Limb (tissue), 2 donors: ENCODE results near the gene EVA1B.

Source experiments
- DNase-seq, 2 donors: peaks; one replicate each; pipeline ENCODE4 v3.0.0-alpha.2; 2016; ENCODE audit errors: extremely low spot score in 2 of 2

Gene EVA1B, protein sequence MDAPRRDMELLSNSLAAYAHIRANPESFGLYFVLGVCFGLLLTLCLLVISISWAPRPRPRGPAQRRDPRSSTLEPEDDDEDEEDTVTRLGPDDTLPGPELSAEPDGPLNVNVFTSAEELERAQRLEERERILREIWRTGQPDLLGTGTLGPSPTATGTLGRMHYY

DNA sequence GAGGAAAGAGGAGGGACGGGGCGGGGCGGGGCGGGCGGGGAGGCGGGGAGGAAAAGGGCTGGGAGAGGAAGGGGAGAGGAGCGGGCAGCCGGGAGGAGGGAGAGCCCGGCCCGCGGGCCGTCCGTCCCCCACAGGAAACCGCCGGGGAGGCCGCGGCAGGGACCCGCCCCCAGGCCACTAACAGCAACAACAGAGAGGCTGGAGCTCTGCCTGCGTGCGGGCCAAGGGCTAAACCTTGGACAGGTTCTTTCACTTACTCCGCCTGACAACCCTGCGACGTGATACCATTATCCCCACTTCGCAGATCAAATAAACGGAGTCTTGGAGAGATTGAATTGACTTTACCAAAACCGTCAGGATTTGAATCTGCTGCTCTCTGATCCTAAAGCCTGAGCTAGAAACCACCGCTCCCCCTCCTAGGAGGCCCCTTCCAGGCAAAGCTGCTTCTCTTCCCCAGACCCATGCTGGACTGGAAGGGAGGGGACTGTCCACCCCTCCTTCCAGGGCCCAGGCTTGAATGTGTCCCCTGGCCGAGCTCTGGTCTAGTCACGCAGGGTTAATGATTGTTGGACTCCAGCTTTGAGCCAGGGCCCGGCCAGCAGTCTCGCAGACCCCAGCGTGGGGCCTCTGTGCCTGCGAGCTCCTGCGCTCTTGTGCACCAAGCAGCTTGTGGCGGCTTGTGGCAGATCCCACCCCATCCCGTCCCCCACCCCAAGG, at the start of gene EVA1B:
Gene EVA1B (minus strand): TSS at position 10 of the 717 bp plus-strand sequence. CDS start 608 bp downstream, outside the sequence.
- peak; percentile 86 to 88 for DNase-seq

DNA sequence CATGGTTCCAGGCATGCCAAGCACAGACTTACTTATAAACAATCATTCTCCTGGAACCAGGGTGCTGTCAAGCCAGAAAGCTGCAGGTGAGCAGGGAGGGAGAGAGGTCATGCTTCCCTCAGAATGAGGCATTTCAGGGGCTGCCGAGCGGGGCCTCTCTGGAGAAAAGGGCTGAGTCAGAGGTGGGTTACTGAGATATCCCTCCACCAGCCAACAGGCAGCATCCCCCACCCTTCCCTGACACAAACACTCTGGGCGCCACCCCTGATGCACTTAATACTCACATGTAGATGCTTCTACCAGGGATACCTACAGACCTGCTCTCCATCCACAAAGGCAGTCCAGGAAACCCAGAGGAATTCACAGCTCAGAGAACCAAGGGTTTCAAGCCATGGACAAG, 49.2 kb upstream of the EVA1B start:
- no peak for DNase-seq

DNA sequence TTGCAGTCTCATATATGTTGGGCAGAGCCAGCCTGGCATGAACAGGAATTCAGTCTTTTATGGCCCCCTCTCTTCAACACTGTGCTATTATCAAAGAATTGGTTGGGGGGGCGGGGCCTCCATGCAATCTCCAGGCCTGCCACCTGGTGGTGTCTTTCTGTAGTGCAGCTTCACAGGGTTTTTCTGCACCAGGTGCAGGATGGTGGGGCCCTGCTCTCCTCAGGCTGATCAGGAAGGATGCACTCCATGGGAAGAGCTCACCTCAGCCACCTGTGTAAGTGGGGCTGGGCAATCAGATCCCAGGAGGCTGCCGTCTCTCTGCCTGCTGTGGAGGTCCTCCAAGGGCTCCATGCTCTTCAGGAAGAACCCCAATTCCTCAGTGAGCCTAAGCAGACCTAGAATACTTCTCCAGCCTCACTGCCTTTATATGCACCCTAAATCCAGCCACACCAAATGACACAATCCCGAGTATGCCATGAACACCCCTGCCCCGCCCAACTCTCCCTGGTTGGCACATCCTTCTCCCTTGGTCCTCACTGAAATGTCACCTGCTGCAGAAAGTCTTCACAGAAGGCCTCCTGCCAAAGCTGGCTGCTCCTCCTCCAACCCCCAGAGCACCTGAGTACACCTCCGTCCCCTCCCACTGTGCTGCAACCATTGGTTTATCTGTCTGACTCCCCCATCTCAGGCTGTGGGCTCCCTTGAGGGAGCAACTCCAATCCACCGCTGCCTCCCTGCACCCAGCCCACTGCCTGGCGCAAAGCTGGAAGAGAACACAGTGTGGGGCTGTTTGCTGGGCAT, 45.8 kb upstream of the EVA1B start:
- peak; percentile 70 to 89 for DNase-seq

- no peak for DNase-seq
Measured at GRCh38 chr1:36367798-36368197, 44.4 kb upstream of the EVA1B start.

DNA sequence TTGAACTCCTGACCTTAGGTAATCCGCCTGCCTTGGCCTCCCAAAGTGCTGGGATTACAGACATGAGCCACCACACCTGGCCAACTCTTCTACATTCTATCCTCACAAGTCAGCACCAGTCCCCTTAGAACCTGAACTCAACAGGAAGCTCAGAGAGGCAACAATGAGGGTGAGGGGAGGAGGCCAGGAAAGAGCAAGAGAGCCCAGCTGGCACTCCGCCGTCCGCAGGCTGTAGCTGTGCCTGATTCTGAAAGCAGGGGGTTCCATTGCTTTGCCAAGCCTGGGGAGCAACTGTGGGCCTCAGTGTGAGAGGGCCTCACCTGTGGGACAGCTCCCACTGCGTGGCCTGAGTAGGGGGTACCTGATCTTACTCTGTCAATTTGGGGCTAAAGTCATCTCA, 43.6 kb upstream of the EVA1B start:
- no peak for DNase-seq

DNA sequence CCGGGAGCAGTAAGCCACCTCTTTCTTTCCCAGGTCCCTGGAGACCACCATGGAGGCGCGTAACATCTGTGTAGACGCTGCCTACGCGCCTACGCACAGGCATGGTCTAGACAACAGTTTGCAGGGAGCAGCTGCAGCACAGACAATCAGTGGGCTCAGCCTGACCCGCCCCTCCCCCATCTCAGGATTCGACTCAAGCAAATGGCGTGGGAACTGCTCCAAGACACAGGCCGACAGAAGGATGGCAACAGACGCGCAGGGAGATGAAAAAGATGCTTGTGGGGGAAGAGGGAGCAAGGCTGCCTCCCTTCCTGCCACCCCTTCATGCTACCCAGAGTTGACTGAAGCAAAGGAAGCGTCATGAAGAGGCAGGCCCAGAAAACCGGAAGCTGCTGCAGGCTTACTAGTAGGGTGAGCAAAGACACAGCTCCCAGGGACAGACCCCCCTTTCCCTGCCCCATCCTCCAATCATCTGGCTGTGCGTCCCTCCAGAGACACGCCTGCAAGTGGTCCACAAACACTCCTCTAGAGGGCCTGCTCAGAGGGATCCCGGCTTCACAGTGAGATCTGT, 42.7 kb upstream of the EVA1B start:
- DNase-seq, result peak; percentile 79 to 84

DNA sequence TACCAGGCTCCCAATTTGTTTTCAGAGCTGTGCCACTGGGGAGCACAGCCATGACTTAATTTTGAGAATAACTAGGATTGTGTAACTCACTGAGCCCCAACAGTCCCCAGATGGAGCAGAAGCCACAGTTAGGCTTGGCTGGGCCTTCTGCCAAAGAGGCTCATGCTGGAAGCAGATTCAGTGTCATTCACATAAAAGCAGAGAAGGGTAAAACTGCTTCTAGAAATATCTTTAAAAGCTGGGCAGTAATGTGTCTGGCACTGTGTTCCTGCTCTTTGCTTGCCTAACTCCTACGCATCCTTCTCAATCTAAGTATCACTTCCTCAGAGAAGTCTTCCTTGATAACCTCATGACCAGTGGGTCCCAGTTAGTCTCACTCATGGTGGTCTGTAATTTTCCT, 41.9 kb upstream of the EVA1B start:
- no peak for DNase-seq

DNA sequence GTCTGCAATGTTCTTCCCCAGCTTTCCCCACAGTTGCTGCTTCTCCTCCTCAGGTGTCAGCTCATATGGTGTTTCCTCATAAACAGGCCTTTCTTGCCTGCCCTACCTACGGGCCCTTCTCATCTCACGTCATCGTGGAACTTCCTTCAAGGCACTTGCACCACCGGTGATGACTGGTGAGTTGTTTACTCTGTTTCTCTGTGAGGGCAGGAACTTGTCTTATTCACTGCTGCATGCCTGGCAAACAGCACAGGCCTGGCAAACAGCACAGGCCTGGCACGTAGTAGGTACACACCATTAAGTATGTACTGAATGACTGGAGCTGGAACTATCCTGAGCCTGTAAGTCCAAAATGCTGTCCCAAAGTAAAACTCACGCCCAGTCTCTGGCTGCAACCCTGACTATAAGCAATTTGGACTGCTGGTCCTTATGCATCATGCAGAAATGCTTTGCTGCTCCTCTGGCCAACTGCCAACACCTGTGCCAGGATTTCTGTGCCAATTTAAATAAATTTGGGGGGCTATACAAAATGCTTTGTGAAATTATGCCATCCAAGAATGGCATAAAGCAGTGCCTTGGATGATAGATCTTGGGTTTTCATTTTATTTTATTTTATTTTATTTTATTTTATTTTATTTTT, 36.6 kb upstream of the EVA1B start:
- DNase-seq, result no peak

GRCh38 chr1:36359383-36359782, 35.9 kb upstream of the EVA1B start:
- DNase-seq, result no peak

DNA sequence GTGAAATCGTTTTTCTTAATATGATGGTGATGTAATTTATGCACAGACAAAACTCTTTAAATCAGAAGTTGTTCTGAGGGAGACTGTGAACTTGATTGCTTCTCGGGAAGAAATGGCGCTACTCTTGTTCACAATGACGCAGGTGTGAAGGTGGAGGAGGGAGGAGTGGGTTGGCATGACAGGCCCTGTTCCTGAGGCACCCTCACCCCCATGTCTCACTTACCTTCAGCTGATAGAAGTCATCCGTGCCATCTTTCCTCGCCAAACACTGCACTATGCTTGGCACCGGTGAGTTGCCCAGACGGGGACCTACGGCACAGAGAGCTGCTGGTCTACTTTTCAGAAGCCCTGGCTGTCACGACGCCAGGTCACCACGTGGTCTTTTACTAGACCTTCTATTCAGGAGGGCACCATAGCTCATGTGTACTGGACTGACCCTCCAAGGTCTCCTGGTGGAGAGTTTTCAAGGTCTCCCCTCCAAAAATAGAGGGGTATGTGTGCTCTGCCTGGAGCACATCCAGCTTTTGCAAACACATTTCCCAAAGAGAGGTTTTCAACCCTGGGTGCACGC, 35.2 kb upstream of the EVA1B start:
- no peak for DNase-seq

DNA sequence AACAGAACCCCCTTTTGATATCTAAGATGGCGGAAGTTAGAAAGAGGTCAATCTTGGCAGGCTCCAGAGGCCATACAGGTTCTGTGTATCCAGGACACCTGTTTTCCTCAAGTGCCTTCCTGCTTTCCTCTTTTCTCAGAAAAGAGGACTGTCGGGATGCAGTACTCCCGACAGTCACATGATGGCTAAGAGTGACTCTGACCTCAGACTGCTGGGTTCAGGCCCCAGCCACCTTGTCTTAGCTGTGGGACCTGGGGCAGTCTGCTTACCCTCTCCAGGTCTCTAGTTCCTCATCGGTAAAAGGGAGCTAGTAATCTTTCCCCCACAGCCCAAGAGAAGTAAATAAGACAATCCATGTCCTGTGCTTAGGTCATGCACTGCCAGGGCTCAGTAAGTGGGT, 32.4 kb upstream of the EVA1B start:
- DNase-seq, result no peak

- no peak for DNase-seq
Measured at GRCh38 chr1:36354486-36354885, 31.0 kb upstream of the EVA1B start.

DNA sequence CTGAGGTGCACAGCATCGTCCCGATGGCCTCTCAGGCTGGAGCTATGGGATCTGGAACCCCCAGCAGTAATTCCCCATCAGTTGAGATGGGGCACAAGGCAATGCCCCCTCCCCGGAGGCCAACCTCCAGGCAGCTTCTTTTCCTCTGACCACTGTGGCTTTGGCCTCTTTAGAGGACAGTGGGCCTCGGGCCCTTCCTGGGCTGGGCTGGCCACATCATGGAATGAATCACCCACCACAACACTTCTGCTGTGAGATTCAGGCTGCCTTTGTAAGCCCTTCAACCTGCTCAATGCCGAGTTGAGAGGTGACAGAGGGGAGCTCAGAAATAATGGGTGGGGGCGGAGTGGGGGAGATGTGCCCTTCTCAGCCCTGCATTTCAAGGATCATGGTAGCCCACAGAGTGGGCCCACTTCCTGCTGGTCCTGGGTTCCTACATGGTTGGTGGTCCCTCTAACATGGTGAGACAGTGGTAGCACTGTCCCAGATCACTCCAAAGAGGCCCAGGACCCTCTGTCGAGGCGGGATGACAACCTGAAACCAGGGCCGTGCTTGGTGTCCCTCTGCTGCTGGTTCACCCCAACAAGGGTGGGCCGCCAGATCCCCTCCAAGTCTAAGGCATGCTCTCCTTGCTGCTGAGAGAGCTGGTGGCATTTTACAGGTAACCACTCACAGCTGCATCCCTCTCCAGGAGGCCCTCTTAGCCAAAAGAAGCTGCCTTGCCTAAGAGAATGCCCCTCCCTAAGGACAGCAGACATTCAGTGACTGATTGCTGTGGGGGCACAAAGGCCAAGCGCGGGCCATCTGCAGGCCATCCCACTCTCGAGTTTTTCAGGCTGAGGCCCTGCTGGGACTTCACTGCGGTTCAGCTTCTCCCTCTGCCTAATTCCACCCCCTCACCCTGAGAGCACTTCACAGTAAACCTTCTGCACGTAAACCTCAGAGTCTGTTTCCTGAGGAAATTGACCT, 29.7 kb upstream of the EVA1B start:
- no peak for DNase-seq

DNA sequence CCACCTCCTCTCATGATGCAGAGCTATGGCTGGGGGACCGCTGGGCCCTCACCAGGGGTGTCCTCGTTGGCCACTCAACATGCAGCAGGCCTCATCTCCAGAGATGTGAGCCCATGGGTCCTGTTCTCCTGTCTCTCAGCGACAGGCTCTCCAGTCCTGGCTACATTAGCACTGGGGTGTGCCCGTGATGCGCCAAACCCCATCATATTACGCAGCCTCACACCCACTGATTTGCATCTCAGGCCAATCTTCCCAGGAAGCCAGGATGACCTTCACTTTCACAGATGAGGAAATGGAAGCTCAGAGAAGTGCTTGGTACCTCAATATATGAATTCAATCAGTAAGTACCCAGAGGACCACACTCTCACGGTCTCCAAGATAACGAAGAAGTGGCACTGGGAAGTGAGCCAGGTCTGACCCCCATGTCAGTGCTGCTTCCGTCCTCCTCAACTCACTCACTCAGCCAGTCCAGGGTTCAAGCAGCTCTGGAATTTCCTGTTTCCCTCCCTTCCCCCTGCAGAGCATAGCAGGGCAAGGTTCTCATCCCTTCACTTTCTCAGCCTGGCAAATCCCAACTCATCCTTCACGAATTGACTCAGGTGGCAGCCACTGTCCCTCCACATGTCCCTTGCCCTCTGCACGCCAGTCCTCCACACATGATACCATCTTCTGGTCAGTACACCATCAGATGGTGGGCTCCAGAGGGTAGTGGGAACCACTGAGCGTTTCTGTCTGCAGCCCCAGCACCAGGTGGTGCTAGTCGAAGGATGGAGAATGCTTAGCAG, 28.9 kb upstream of the EVA1B start:
- no peak for DNase-seq

DNA sequence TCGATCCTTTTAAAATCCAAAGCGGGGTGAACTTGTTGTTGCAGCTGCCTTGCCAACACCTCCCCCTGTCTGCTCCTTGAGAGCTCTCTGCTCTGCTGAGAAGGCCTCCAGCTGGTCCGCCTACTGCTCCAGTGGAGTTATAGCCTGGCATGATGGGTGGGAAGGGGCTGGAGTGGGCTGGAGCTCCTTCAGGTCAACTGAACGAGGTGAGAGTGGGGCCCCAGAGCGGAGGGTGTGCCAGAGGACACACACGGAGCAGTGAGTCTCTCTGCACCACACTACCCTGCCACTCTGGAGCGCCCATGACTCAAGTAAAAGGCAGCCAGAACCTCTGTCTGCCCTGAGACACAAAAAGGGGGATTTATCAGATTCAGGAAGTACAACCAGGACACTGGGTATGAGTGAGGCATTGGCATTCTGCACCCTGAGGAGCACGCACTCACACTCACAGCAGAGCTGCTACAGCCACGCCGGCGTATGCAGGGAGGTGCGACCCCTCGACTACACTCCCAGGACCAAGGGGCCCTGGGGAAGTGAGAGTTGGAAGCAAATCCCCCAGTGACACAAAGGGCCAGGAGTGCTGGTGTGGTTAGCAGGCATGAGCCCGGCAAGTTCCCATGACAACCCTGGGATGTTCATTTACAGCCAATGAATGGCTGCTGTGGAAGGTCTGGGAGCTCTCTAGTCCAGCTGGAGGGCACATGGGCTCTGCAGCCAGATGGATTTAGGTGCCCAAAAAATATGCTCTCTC, 28.0 kb upstream of the EVA1B start:
- DNase-seq, result peak in 1 of 2 donors; percentile 55

DNA sequence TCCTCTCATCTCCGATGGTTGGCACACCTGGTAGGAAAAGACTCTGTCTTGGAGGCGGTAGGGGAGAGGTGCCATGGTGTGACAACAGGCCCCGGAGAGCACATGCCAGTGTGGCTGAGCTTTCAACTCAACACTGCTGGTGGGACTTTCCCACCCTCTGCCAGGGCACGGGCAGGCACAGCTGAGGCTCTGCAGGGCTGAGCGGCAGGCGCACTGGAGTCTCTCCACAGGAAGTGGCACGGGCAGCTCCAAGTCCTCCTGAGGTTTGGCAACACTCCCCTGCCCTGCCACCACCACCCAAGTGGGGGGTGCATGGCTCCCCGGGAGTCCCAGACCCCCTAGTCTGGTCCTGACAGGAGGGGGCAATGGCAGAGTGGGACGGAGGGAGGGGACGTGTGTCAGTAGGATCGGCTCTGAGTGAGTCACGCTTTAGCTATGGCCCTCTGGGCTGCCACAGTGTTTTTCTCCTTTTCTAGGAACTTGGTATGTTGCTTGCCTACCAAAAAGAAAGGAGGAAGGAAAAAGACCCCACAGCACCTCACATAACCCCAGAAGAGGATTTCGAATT, 27.3 kb upstream of the EVA1B start:
- DNase-seq, result no peak

GRCh38 chr1:36349839-36350238, 26.4 kb upstream of the EVA1B start:
- no peak for DNase-seq

- DNase-seq, result no peak
Measured at GRCh38 chr1:36349241-36349671, 25.8 kb upstream of the EVA1B start.
